Kidney (tissue), 14 donors: Measurements from ENCODE around the gene ZNF592. TPM values are rescaled to one million over a fixed set of nuclear protein-coding genes. Genes with fewer than 3 reads are reported as not detected.

ENCODE experiments used
- DNase-seq, 5 donors: peaks; one replicate each; pipeline ENCODE4 v3.0.0-alpha.2; 2013 to 2020
- FAIRE-seq: peaks from 2 replicates; lab custom pipeline; 2012; peaks lifted over from hg19 to GRCh38; lab: Jason Lieb, UNC
- H3K27ac ChIP-seq, 2 donors: one replicate each; pipeline ENCODE4 v1.7.0; 2013; ENCODE audit warnings: low read depth in 2 of 2, low read length in 2 of 2, inconsistent platforms in 1 of 2
- H3K27me3 ChIP-seq: one replicate; pipeline ENCODE4 v1.7.1; 2013; ENCODE audit warnings: low read length, inconsistent platforms; ENCODE audit not compliant: control insufficient read depth, insufficient read depth
- H3K36me3 ChIP-seq, 3 donors: one replicate each; pipeline versions ENCODE4 v1.7.0 to v1.7.1; 2013; ENCODE audit warnings: low read length in 3 of 3, control low read depth in 1 of 3, inconsistent platforms in 1 of 3; ENCODE audit not compliant: insufficient read depth in 3 of 3, control insufficient read depth in 2 of 3
- H3K4me1 ChIP-seq, 3 donors: one replicate each; pipeline versions ENCODE4 v1.7.0 to v1.7.1; 2013; ENCODE audit warnings: low read length in 3 of 3, inconsistent platforms in 1 of 3, low read depth in 1 of 3; ENCODE audit not compliant: control insufficient read depth in 2 of 3, insufficient read depth in 2 of 3
- H3K4me3 ChIP-seq, 3 donors: one replicate each; pipeline versions ENCODE4 v1.7.0 to v1.8.1; 2013; ENCODE audit warnings: low read length in 3 of 3, control low read depth in 1 of 3, inconsistent platforms in 1 of 3
- H3K9ac ChIP-seq, 3 donors: one replicate each; pipeline versions ENCODE4 v1.7.0 to v1.7.1; 2013; ENCODE audit warnings: low read length in 3 of 3, control low read depth in 1 of 3, inconsistent platforms in 1 of 3
- H3K9me3 ChIP-seq, 3 donors: one replicate each; pipeline versions ENCODE4 v1.7.0 to v1.7.1; 2013; ENCODE audit warnings: low read length in 3 of 3, control low read depth in 1 of 3, inconsistent platforms in 1 of 3; ENCODE audit not compliant: control insufficient read depth in 2 of 3, insufficient read depth in 1 of 3
- intact Hi-C: fragments of 100-400 bp; cut with DNase I; formaldehyde crosslinking; loops from one replicate; pipeline ENCODE4 v1.11.1; 2022
- polyA plus RNA-seq: library from polyadenylated mRNA; stranded (reverse); fragments of 350-450 nt; fragmentation: Illumina TruSeq; extraction: RNeasy Lipid Tissue Mini Kit (QIAGEN cat#74804); gene quantifications from one replicate; pipeline ENCODE4 v1.2.3, GENCODE V29; 2014; ENCODE audit warnings: low read depth, low replicate concordance; ENCODE audit not compliant: insufficient read depth
- total RNA-seq: library from RNA; stranded (reverse); fragmentation: NEBNext Ultra II Directional; extraction: Animal tissue kit (Norgen Biotek cat#: 25700); gene quantifications from one replicate; pipeline ENCODE4 v1.2.1, GENCODE V29; 2021
- TF ChIP-seq, protein P1 (sequence below): IDR thresholded peaks from 3 replicates; pipeline ENCODE4 v1.5.1; 2012; ENCODE audit warnings: mild to moderate bottlenecking, moderate library complexity, borderline replicate concordance; ENCODE audit not compliant: insufficient read depth; ENCODE audit errors: extremely low read depth
- donor health status: control.
- donor health status: control.
- donor health status: control.
- donor health status: control.
- donor health status: control.
- donor health status: DM: yes; HTN: yes; CAD: no.
- donor health status: Normal renal cell carcinoma (clear cell type).

Gene ZNF592
- total and polyA plus RNA-seq, 2 donors from 2014 or later: 6.9 to 31.6 TPM

DNA sequence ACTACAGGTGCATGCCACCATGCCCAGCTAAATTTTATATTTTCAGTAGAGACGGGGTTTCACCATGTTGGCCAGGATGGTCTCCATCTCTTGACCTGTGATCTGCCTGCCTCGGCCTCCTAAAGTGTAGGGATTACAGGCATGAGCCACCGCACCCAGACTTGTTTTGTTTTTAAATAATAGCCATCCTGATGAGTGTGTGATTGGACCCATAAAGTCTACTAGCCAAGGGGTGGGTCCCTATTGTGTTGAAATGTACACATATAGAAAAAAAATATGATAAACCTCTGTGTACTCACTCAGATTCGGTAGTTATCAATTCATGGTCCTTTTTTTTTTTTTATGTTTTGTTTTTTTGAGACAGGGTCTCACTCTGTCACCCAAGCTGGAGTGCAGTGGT lies 17.3 kb downstream of the ZNF592 start:
- H3K9ac ChIP-seq: no peak overlapping the region
- H3K9me3 ChIP-seq: no peaks in the 10 kb centered on the region
- H3K4me1 ChIP-seq: peaks cover 0 to 34% (median 19%) of the 10 kb centered on the region in 3 donors
- TF ChIP-seq, protein P1, sequence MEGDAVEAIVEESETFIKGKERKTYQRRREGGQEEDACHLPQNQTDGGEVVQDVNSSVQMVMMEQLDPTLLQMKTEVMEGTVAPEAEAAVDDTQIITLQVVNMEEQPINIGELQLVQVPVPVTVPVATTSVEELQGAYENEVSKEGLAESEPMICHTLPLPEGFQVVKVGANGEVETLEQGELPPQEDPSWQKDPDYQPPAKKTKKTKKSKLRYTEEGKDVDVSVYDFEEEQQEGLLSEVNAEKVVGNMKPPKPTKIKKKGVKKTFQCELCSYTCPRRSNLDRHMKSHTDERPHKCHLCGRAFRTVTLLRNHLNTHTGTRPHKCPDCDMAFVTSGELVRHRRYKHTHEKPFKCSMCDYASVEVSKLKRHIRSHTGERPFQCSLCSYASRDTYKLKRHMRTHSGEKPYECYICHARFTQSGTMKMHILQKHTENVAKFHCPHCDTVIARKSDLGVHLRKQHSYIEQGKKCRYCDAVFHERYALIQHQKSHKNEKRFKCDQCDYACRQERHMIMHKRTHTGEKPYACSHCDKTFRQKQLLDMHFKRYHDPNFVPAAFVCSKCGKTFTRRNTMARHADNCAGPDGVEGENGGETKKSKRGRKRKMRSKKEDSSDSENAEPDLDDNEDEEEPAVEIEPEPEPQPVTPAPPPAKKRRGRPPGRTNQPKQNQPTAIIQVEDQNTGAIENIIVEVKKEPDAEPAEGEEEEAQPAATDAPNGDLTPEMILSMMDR: no peak
- FAIRE-seq (no peak), DNase-seq (no peak)
- intact Hi-C loops: no loop called here
- H3K36me3 ChIP-seq: peaks cover 0 to 6% (median 0%) of the 10 kb centered on the region in 3 donors
- no peak overlapping the region for H3K27ac ChIP-seq
- H3K27me3 ChIP-seq: no peaks in the 10 kb centered on the region
- no peak overlapping the region for H3K4me3 ChIP-seq

DNA sequence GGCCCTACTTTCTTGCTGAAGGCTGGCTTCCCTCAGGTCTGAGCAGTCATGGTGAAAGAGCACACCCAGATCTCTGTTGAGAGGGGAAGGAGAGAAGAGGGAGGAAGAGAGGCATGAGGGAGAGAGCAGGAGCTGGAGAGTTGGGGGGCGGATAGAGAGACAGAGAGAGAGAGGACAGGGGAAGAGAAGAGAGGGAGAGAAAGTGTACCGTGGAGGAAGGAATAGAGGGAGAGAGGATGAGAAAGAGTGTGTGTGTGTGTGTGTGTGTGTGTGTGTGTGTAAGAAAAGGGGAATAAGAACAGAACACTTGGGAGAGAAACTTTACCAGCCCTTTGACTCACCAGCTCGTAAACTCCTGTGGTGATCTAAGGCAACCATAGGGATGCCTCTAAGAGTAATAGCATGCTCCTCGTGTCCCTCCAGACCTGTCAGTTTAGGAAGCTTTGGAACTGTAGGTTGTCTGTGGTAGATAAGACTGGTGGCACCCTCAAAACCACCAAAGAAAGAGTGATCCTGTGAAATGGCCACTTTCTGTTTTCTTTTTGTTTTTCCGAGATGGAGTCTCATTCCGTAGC lies 18.2 kb downstream of the ZNF592 start:
- Histone ChIP-seq H3K36me3 (peaks cover 0 to 6% (median 0%) of the 10 kb centered on the region in 3 donors), H3K9ac (no peak overlapping the region), H3K27ac (no peak overlapping the region), H3K9me3 (no peaks in the 10 kb centered on the region), H3K4me3 (no peak overlapping the region), H3K27me3 (no peaks in the 10 kb centered on the region), H3K4me1 (peaks cover 0 to 26% (median 15%) of the 10 kb centered on the region in 3 donors)
- intact Hi-C loops: no loop called here
- TF ChIP-seq, protein P1: no peak
- no peak for FAIRE-seq
- no peak for DNase-seq

DNA sequence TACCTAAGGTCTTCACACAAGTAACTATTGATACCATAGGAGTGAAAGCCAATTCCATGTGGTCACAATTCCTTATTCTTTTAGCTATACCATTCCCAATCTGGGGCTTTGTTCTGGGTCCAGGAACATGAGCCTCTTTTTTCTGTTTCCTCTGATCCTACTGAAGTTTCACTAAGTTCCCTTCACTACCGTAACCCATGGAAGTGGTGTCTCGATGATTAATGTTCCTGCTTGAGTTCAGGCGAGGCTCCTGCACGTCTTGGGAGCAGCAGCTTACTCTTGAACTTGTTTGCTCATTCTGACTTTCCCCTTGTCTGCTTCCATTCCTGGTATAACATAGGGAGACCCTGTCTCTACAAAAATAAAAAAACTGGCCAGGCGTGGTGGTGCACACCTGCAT lies 23.6 kb downstream of the ZNF592 start:
- DNase-seq (peak in 2 of 5 donors; percentile 32 to 50), FAIRE-seq (no peak)
- no peaks in the 10 kb centered on the region for H3K27me3 ChIP-seq
- peaks cover 0 to 14% (median 2%) of the 10 kb centered on the region in 3 donors for H3K36me3 ChIP-seq
- H3K9ac ChIP-seq: no peak overlapping the region
- intact Hi-C loops: no loop called here
- H3K27ac ChIP-seq: no peak overlapping the region
- H3K9me3 ChIP-seq: no peaks in the 10 kb centered on the region
- H3K4me1 ChIP-seq: peaks cover 0 to 9% (median 4%) of the 10 kb centered on the region in 3 donors
- H3K4me3 ChIP-seq: no peak overlapping the region
- TF ChIP-seq, protein P1: no peak

DNA sequence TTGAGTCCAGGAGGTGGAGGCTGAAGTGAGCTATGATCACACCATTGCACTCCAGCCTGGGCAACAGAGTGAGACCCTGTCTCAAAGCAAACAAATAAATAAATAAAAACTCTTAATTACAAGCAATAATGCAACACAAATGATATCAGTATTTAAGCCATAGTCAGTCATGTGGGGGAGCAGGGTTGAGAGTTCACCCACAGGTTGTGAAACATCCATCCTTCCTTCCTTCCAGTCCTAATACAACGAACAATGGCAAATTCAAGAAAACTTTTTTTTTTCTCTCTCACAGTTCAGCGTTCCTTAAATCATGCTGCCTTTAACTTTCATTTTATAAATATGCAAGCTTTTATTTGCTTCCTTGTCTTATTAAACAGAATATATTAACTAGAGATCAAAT lies 24.1 kb downstream of the ZNF592 start:
- Histone ChIP-seq H3K4me1 (peaks cover 0 to 9% (median 4%) of the 10 kb centered on the region in 3 donors), H3K4me3 (no peak overlapping the region), H3K9me3 (no peaks in the 10 kb centered on the region), H3K9ac (no peak overlapping the region), H3K27ac (no peak overlapping the region), H3K36me3 (peaks cover 0 to 14% (median 2%) of the 10 kb centered on the region in 3 donors), H3K27me3 (no peaks in the 10 kb centered on the region)
- FAIRE-seq (no peak), DNase-seq (no peak)
- TF ChIP-seq, protein P1: no peak
- intact Hi-C loops: no loop called here
